22Rv1 (cell line): ENCODE results near the gene ZNF783.

Experiments
- H3K27ac ChIP-seq: fragments of 450-650 bp; 2 replicates; pipeline ENCODE4 v1.5.1; 2017
- ZFX ChIP-seq: fragments of 450-650 bp; IDR thresholded peaks from 2 replicates; pipeline ENCODE4 v1.6.1; 2017; ENCODE audit warnings: antibody characterized with exemption, borderline replicate concordance
- TF ChIP-seq, protein P1 (sequence below): fragments of 450-650 bp; IDR thresholded peaks from 2 replicates; pipeline ENCODE4 v1.5.1; 2017; ENCODE audit warnings: mild to moderate bottlenecking

ZNF783 gene

DNA sequence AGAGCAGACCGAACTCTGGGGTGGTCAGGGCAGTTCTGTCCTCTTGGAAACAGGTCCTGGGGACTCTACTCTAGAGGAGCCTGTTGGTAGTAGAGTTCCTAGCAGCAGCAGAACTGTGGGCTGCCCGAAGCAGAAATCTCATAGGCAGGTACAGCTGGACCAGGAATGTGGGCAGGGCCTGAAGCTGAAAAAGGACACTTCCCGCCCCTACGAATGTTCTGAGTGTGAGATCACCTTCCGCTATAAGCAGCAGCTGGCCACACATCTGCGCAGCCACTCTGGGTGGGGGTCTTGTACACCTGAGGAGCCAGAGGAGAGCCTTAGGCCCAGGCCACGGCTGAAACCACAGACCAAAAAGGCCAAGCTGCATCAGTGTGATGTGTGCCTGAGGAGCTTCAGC lies 8.3 kb upstream of the ZNF783 start:
- no peak overlapping the region for H3K27ac ChIP-seq
- TF ChIP-seq, protein P1, sequence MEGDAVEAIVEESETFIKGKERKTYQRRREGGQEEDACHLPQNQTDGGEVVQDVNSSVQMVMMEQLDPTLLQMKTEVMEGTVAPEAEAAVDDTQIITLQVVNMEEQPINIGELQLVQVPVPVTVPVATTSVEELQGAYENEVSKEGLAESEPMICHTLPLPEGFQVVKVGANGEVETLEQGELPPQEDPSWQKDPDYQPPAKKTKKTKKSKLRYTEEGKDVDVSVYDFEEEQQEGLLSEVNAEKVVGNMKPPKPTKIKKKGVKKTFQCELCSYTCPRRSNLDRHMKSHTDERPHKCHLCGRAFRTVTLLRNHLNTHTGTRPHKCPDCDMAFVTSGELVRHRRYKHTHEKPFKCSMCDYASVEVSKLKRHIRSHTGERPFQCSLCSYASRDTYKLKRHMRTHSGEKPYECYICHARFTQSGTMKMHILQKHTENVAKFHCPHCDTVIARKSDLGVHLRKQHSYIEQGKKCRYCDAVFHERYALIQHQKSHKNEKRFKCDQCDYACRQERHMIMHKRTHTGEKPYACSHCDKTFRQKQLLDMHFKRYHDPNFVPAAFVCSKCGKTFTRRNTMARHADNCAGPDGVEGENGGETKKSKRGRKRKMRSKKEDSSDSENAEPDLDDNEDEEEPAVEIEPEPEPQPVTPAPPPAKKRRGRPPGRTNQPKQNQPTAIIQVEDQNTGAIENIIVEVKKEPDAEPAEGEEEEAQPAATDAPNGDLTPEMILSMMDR = no peak
- TF ChIP-seq ZFX = no peak

DNA sequence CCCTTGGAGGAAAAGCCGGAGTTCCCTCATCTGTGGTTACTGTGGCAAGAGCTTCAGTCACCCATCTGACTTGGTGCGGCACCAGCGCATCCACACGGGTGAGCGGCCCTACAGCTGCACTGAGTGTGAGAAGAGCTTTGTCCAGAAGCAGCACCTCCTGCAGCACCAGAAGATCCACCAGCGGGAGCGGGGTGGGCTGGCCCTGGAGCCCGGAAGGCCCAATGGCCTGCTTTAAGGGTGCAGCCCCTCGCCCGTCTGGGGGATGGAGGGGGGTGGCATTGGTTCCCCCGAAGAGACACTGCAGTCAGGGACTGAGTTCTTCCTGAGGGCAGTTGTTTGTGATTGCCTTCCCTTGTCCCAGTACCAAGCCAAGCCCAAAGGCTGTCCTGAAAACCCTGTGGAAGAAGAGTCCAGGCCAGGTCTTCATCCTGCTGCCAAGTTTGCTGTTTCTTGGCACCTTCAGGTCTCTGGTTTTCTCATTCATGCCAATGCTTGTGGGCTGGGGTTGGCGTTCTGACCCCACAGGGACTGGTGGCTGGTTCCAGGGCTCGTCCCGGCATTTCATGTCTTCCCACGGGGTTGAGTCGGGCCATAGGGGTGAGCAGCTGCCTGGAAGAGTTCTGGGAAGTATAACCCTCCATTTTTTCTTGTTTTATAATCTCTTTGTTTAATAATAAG lies 7.7 kb upstream of the ZNF783 start:
- no peak overlapping the region for H3K27ac ChIP-seq
- no peak for TF ChIP-seq ZFX
- TF ChIP-seq, protein P1 = no peak

DNA sequence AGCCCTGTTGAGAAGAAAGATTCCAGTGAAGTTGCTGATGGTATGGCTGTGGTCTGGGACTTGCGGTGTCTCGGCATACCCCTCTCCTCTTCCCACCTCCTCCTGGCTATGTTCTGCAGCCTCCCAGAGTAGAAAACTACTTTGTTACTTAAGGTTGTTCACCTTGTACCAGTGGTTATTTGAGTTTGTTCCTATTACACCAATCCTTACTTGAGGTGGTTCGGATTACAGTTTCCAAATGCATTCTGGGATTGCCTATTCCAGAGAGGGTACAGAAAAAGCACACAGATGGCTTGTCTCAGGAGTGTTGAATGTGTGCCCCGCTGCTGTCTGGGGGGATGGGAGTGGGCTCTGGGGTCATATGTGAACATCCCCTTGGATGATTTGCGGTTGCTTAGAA lies 6.8 kb upstream of the ZNF783 start:
- no peak for TF ChIP-seq ZFX
- TF ChIP-seq, protein P1 = no peak
- no peak overlapping the region for H3K27ac ChIP-seq

DNA sequence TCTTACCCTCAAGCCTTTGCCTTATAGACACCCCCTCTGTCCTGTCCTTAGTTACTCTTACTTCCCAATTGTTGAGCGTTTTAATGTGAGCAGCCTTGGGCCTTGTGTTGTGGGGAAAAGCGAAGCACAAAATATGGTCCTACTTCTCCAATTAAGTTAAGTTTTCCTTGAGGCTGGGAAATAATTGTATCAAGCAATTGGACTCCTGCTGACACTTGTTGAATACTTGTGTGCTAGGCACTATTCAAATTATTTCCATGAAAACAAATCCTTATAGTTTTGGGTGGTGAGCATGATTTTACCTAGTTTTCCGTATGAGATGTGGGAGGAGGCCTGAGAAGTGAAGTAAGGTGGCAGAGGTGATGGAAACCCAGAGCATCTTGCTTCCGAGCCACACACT lies 5.4 kb upstream of the ZNF783 start:
- no peak overlapping the region for H3K27ac ChIP-seq
- TF ChIP-seq, protein P1 = no peak
- no peak for TF ChIP-seq ZFX

DNA sequence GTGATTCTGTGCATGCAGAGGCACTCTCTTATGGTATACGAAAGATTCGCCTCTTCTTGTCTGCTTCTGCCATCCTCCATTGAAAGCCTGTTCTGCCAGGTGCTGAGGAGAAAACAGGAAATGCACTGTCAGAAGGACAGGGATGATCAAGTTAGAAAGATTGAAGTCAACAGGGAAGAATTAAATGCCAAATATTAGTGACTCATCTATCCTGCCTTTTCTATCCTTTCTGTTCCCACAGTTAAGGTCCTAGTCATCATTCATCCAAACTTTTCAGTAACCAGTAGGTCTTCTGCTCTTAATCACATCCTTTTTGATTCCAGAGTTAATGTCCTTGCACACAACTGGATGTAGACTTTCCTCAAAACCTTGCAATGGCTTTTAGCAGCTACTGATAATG lies 4.8 kb upstream of the ZNF783 start:
- TF ChIP-seq, protein P1 = no peak
- TF ChIP-seq ZFX = no peak
- H3K27ac ChIP-seq = no peak overlapping the region

DNA sequence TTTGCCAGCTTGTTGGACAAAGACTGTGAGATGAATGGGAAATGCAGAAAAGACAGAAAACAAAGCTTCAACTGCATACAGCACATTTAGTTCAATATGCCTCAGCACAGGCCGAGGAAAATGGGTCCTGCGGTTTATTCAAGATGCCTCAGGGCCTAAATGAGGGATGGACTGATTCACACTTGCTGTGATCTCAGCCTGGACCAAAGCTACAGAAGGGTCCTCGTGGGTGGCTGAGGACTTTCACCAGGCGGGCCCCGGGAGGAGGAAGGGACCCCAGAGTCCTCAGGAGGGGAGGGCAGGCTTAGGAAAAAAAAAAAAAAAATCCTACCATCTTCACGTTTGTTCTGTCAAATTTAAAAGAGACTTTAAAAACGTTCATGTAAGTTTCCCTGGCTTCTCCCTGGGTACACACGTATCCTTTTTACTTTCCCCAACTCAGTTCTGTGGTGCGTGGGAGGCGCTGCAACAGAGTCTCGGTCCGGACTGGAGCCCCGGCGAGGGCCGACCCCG lies 624 bp upstream of the ZNF783 start:
- peak overlapping the region; percentile 84 for H3K27ac ChIP-seq
- TF ChIP-seq, protein P1 = no peak
- no peak for TF ChIP-seq ZFX

DNA sequence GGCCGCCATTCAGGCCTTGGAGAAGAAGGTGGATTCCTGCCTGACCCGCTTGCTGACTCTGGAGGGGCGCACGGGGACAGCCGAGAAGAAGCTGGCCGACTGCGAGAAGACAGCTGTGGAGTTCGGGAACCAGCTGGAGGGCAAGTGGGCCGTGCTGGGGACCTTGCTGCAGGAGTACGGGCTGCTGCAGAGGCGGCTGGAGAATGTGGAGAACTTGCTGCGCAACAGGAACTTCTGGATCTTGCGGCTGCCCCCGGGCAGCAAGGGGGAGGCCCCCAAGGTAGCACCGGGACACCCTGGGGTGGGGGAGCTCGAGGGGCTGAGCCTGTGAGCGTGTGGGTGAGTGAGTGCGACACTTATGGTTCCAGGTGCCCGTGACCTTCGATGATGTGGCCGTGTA lies 4.5 kb downstream of the ZNF783 start:
- TF ChIP-seq, protein P1 = no peak
- TF ChIP-seq ZFX = no peak
- H3K27ac ChIP-seq = no peak overlapping the region
